Fibroblast of lung (primary cell): ENCODE results near the gene SIK3. TPM values are rescaled to one million over a fixed set of nuclear protein-coding genes. Genes with fewer than 3 reads are reported as not detected.

Experiments
- DNase-seq, 2 donors: peaks; one replicate each; pipeline versions ENCODE4 v3.0.0 to v3.0.0-alpha.2; 2010; ENCODE audit warnings: low read depth in 2 of 2
- H2AFZ ChIP-seq: 2 replicates; pipeline ENCODE4 v1.5.1; 2012; ENCODE audit warnings: low read length, control low read depth, inconsistent platforms
- H3K27ac ChIP-seq: 2 replicates; pipeline ENCODE4 v1.5.1; 2011; ENCODE audit warnings: low read length, control low read depth; ENCODE audit not compliant: insufficient read depth
- H3K27me3 ChIP-seq: 2 replicates; pipeline ENCODE4 v1.5.1; 2011; ENCODE audit warnings: mild to moderate bottlenecking, low read length; ENCODE audit not compliant: control insufficient read depth, insufficient read depth
- H3K36me3 ChIP-seq: 2 replicates; pipeline ENCODE4 v1.5.1; 2011; ENCODE audit warnings: low read length; ENCODE audit not compliant: control insufficient read depth, insufficient read depth
- H3K4me1 ChIP-seq: 2 replicates; pipeline ENCODE4 v1.5.1; 2011; ENCODE audit warnings: low read length; ENCODE audit not compliant: control insufficient read depth, insufficient read depth; ENCODE audit errors: extremely low read depth
- H3K4me2 ChIP-seq: 2 replicates; pipeline ENCODE4 v1.5.1; 2011; ENCODE audit warnings: low read length, control low read depth; ENCODE audit not compliant: insufficient read depth; ENCODE audit errors: extremely low read depth
- H3K4me3 ChIP-seq, 4 experiments: fragments of 200-600 bp in 1 of 4; sonication (generic) in 1 of 4; replicated peaks in 1 of 4; 2 replicates each; pipeline ENCODE4 v1.5.1; 2011 to 2016; ENCODE audit warnings: low read length in 4 of 4, low read depth in 3 of 4, mild to moderate bottlenecking in 3 of 4, control low read depth in 2 of 4, inconsistent platforms in 1 of 4, mixed read lengths in 1 of 4; ENCODE audit not compliant: insufficient read depth in 1 of 4; ENCODE audit errors: control extremely low read depth in 1 of 4
- H3K79me2 ChIP-seq: 2 replicates; pipeline ENCODE4 v1.5.1; 2012; ENCODE audit warnings: mild to moderate bottlenecking, low read length, inconsistent platforms; ENCODE audit not compliant: control insufficient read depth, insufficient read depth
- H3K9ac ChIP-seq: 2 replicates; pipeline ENCODE4 v1.5.1; 2011; ENCODE audit warnings: mild to moderate bottlenecking, low read length, control low read depth; ENCODE audit not compliant: insufficient read depth
- H3K9me3 ChIP-seq: 2 replicates; pipeline ENCODE4 v1.5.1; 2012; ENCODE audit warnings: low read depth, low read length; ENCODE audit not compliant: control insufficient read depth, insufficient read depth
- H4K20me1 ChIP-seq: 2 replicates; pipeline ENCODE4 v1.5.1; 2011; ENCODE audit warnings: low read length; ENCODE audit not compliant: control insufficient read depth, insufficient read depth; ENCODE audit errors: extremely low read depth
- CTCF ChIP-seq, 2 donors: IDR thresholded peaks in 1 of 2; conservative IDR thresholded peaks in 1 of 2; 1 replicate in 1 of 2; 2 replicates in 1 of 2; pipeline ENCODE4 v1.5.1; 2011 to 2012; ENCODE audit warnings: low read length in 2 of 2, control low read depth in 1 of 2, inconsistent platforms in 1 of 2, low read depth in 1 of 2, mild to moderate bottlenecking in 1 of 2
- EZH2 ChIP-seq: IDR thresholded peaks from 2 replicates; pipeline ENCODE4 v1.5.1; 2012; ENCODE audit warnings: low read length, control low read depth, mild to moderate bottlenecking; ENCODE audit errors: missing control alignments
- polyA plus RNA-seq, 2 donors: library from polyadenylated mRNA; depleted of rRNA in 1 of 2; stranded (reverse) in 1 of 2; unstranded in 1 of 2; fragments of >200 nt; gene quantifications; 2 replicates each; pipeline ENCODE4 v1.2.1, GENCODE V29; 2011 to 2012; ENCODE audit warnings: missing spikeins in 1 of 2
- total RNA-seq: library from RNA; depleted of rRNA; stranded (reverse); fragments of >200 nt; gene quantifications from 2 replicates; pipeline ENCODE4 v1.2.1, GENCODE V29; 2014

Gene SIK3
- total and polyA plus RNA-seq, 2 donors (not counting 1 experiment from before 2014, with no cell fraction given), result 7.1 to 22.8 TPM

- H3K9me3 ChIP-seq, result no peaks in the 10 kb centered on the region
- TF ChIP-seq EZH2 (no peak), CTCF (conservative IDR thresholded peaks at IDR 0.05 in 1 of 2, IDR thresholded peaks at IDR 0.05 in 1 of 2; ENCODE audit: low read depth in 1 of 2, low read length in 2 of 2) (no peak)
- H3K36me3 ChIP-seq, result no peaks in the 10 kb centered on the region
- no peak overlapping the region for H2AFZ ChIP-seq
- no peaks in the 10 kb centered on the region for H3K4me1 ChIP-seq
- DNase-seq, result no peak
- no peaks in the 10 kb centered on the region for H3K27me3 ChIP-seq
- H4K20me1 ChIP-seq, result no peaks in the 10 kb centered on the region
- no peak overlapping the region for H3K27ac ChIP-seq
- H3K4me2 ChIP-seq, result no peak overlapping the region
- no peak overlapping the region for H3K9ac ChIP-seq
- H3K4me3 ChIP-seq, result no peak overlapping the region
- peaks cover 36% of the 10 kb centered on the region for H3K79me2 ChIP-seq
These were observed 16.3 kb downstream of the SIK3 start for GRCh38 chr11:117081908-117082307.

GRCh38 chr11:117080370-117080769 is 17.9 kb downstream of the SIK3 start:
- H3K79me2 ChIP-seq, result peaks cover 36% of the 10 kb centered on the region
- TF ChIP-seq EZH2, result no peak
- no peak overlapping the region for H3K4me3 ChIP-seq

GRCh38 chr11:117076941-117077691 is 21.1 kb downstream of the SIK3 start:
- Histone ChIP-seq H4K20me1 (peaks cover 4% of the 10 kb centered on the region), H3K27ac (no peak overlapping the region), H3K4me2 (no peak overlapping the region), H3K9me3 (no peaks in the 10 kb centered on the region), H2AFZ (no peak overlapping the region), H3K4me1 (peaks cover 9% of the 10 kb centered on the region), H3K36me3 (no peaks in the 10 kb centered on the region), H3K79me2 (peaks cover 30% of the 10 kb centered on the region), H3K4me3 (no peak overlapping the region), H3K27me3 (no peaks in the 10 kb centered on the region), H3K9ac (no peak overlapping the region)
- TF ChIP-seq EZH2, result no peak
- TF ChIP-seq CTCF (conservative IDR thresholded peaks at IDR 0.05 in 1 of 2, IDR thresholded peaks at IDR 0.05 in 1 of 2; ENCODE audit: low read depth in 1 of 2, low read length in 2 of 2), result no peak
- peak in 1 of 2 donors; percentile 43 for DNase-seq

More at GRCh38 chr11:117080370-117080769, 17.9 kb downstream of the SIK3 start:
- Histone ChIP-seq H3K9me3 (no peaks in the 10 kb centered on the region), H4K20me1 (no peaks in the 10 kb centered on the region), H3K4me2 (no peak overlapping the region), H3K27ac (no peak overlapping the region), H3K9ac (no peak overlapping the region), H3K27me3 (no peaks in the 10 kb centered on the region), H2AFZ (no peak overlapping the region), H3K4me1 (no peaks in the 10 kb centered on the region), H3K36me3 (no peaks in the 10 kb centered on the region)
- DNase-seq, result no peak
